HepG2 (cell line): ENCODE measurements around the gene WDR5B. TPM values are rescaled to one million over a fixed set of nuclear protein-coding genes. Genes with fewer than 3 reads are reported as not detected.
A peak's percentile ranks its signal among the peaks of the same experiment; 100 is the strongest.

Source experiments
- ATAC-seq: fragments of 200-7000 bp; cut with Tn5 transposase; 3 replicates; pipeline ENCODE4 v1.9.1; 2020; ENCODE audit warnings: mild to moderate bottlenecking, moderate library complexity
- BruUV-seq: library from RNA; stranded (reverse); fragments of 400-500 nt; replicated peaks from 2 replicates; lab custom pipeline; 2021; lab: Mats Ljungman, UMichigan
- CTCF ChIA-PET: fragments of 300-600 bp; formaldehyde crosslinking; extraction: SDS; loops from one replicate; lab custom pipeline; 2021; ENCODE audit warnings: low total read pairs, inconsistent platforms, low intra/inter-chr PET ratio; lab: Yijun Ruan, JAX
- POLR2A ChIA-PET: fragments of 350-600 bp; sonication (Branson Sonifier 250); formaldehyde crosslinking; loops from one replicate; lab custom pipeline; 2020; ENCODE audit warnings: antibody characterized with exemption, inconsistent platforms; lab: Yijun Ruan, JAX
- DNase-seq: peaks from one replicate; pipeline ENCODE4 v3.0.0-alpha.2; 2015; ENCODE audit warnings: low spot score
- FAIRE-seq: peaks from 3 replicates; lab custom pipeline; 2011; peaks lifted over from hg19 to GRCh38; lab: Jason Lieb, UNC
- H2AFZ ChIP-seq: one replicate; pipeline ENCODE4 v1.6.1; 2011; ENCODE audit warnings: low read length, inconsistent platforms
- H3K27ac ChIP-seq: fragments of 300-600 bp; 3 replicates; pipeline ENCODE4 v1.8.0; 2011; ENCODE audit warnings: mixed run types, mild to moderate bottlenecking, mixed read lengths, low read length, inconsistent platforms; ENCODE audit not compliant: insufficient read depth; ENCODE audit errors: extremely low read length
- H3K27me3 ChIP-seq, 2 experiments: fragments of 200-600 bp in 1 of 2; 2 replicates in 1 of 2; 3 replicates in 1 of 2; pipeline versions ENCODE4 v1.6.0 to v1.8.0; 2011; ENCODE audit warnings: low read length in 2 of 2, mild to moderate bottlenecking in 2 of 2, moderate library complexity in 2 of 2, inconsistent platforms in 1 of 2; ENCODE audit not compliant: insufficient read depth in 2 of 2, control insufficient read depth in 1 of 2
- H3K36me3 ChIP-seq, 2 experiments: fragments of 200-600 bp in 1 of 2; replicated peaks in 1 of 2; 2 replicates in 1 of 2; 3 replicates in 1 of 2; pipeline versions ENCODE4 v1.5.1 to v1.8.0; 2011; ENCODE audit warnings: low read length in 2 of 2, inconsistent platforms in 1 of 2; ENCODE audit not compliant: insufficient read depth in 2 of 2, control insufficient read depth in 1 of 2
- H3K4me1 ChIP-seq: 2 replicates; pipeline ENCODE4 v1.5.1; 2012; ENCODE audit warnings: low read length, inconsistent platforms; ENCODE audit not compliant: insufficient read depth
- H3K4me2 ChIP-seq: 2 replicates; pipeline ENCODE4 v1.6.0; 2011; ENCODE audit warnings: low read depth, low read length, inconsistent platforms
- H3K4me3 ChIP-seq, 3 experiments: fragments of 200-600 bp in 1 of 3; sonication (generic), shearing (Covaris generic) in 1 of 3; replicated peaks in 1 of 3; 2 replicates each; pipeline ENCODE4 v1.5.1; 2011 to 2016; ENCODE audit warnings: low read length in 3 of 3, inconsistent platforms in 2 of 3, low read depth in 2 of 3, mild to moderate bottlenecking in 2 of 3, control low read depth in 1 of 3, mixed read lengths in 1 of 3; ENCODE audit not compliant: insufficient read depth in 1 of 3
- H3K79me2 ChIP-seq: one replicate; pipeline ENCODE4 v1.6.1; 2011; ENCODE audit warnings: low read length, inconsistent platforms; ENCODE audit not compliant: insufficient read depth
- H3K9ac ChIP-seq: 2 replicates; pipeline ENCODE4 v1.6.0; 2011; ENCODE audit warnings: mild to moderate bottlenecking, low read depth, low read length, inconsistent platforms; ENCODE audit not compliant: insufficient read depth
- H3K9me3 ChIP-seq: 2 replicates; pipeline ENCODE4 v1.5.1; 2012; ENCODE audit warnings: mild to moderate bottlenecking, low read length
- H4K20me1 ChIP-seq: 2 replicates; pipeline ENCODE4 v1.6.0; 2011; ENCODE audit warnings: inconsistent platforms, mild to moderate bottlenecking, low read length, moderate library complexity; ENCODE audit not compliant: insufficient read depth
- AKAP8 ChIP-seq: sonication (generic); formaldehyde crosslinking; IDR thresholded peaks from 2 replicates; pipeline ENCODE4 v1.5.1; 2020; ENCODE audit warnings: mild to moderate bottlenecking, missing genetic modification reagents
- CHCHD3 ChIP-seq: sonication (generic); formaldehyde crosslinking; IDR thresholded peaks from 2 replicates; pipeline ENCODE4 v1.8.0; 2022; ENCODE audit warnings: mild to moderate bottlenecking, missing genetic modification reagents, moderate library complexity
- FIP1L1 ChIP-seq: fragments of 200-400 bp; formaldehyde crosslinking; IDR thresholded peaks from 2 replicates; pipeline ENCODE4 v1.6.1; 2018; ENCODE audit warnings: low read depth, mild to moderate bottlenecking, low read length, moderate library complexity, borderline replicate concordance; ENCODE audit not compliant: insufficient read depth
- GABPB1 ChIP-seq: IDR thresholded peaks from 2 replicates; pipeline ENCODE4 v1.6.1; 2016; ENCODE audit warnings: mild to moderate bottlenecking, missing genetic modification reagents, moderate library complexity, missing compliant biosample characterization
- POLR2AphosphoS5 ChIP-seq: IDR thresholded peaks from 2 replicates; pipeline ENCODE4 v1.6.1; 2012; ENCODE audit warnings: low read depth, low read length
- SIN3A ChIP-seq: IDR thresholded peaks from 2 replicates; pipeline ENCODE4 v1.6.1; 2011; ENCODE audit warnings: low read depth, mild to moderate bottlenecking, control low read depth, low read length, borderline replicate concordance
- SIX1 ChIP-seq: sonication (generic); formaldehyde crosslinking; IDR thresholded peaks from 2 replicates; pipeline ENCODE4 v1.4.0; 2020; ENCODE audit warnings: missing genetic modification reagents, borderline replicate concordance
- WGBS: methylation state at CpG from one replicate; pipeline ENCODE4 v1.1.6; 2017; ENCODE audit warnings: low lambda C conversion rate; 5-methylcytosine and 5-hydroxymethylcytosine counted together
- in situ Hi-C: cut with HindIII; loops from 2 replicates; pipeline ENCODE4 v1.10.0; 2017; ENCODE audit warnings: low pct_unique_long_range_greater_than_20kb; ENCODE audit not compliant: extremely low pct_ligation_motif_present
- intact Hi-C: fragments of 100-400 bp; cut with micrococcal nuclease; formaldehyde crosslinking; loops from one replicate; pipeline ENCODE4 v1.10.0; 2022; ENCODE audit not compliant: unreplicated experiment
- polyA plus RNA-seq, 8 experiments: library from polyadenylated mRNA; depleted of rRNA in 3 of 8; stranded (reverse) in 7 of 8; unstranded in 1 of 8; fragments of >200 nt; fragmentation: Illumina TruSeq in 4 of 8; extraction: Trizol in 4 of 8; gene quantifications; 2 replicates each; pipeline versions ENCODE4 v1.2.1 to v1.2.3, GENCODE V29; 2011 to 2016; ENCODE audit warnings: low read depth in 4 of 8, missing spikeins in 1 of 8, mixed read lengths in 1 of 8; ENCODE audit not compliant: insufficient read depth in 1 of 8
- total RNA-seq, 5 experiments: library from RNA; depleted of rRNA; stranded (reverse); fragments of >200 nt; fragmentation: Illumina TruSeq; extraction: Trizol; gene quantifications; 2 replicates each; pipeline ENCODE4 v1.2.3, GENCODE V29; 2016; ENCODE audit warnings: low read depth in 1 of 5
- TF ChIP-seq, protein P1 (sequence below): sonication (generic); formaldehyde crosslinking; conservative IDR thresholded peaks from 2 replicates; pipeline ENCODE4 v1.8.0; 2022; ENCODE audit warnings: missing genetic modification reagents
- TF ChIP-seq, protein P2 (sequence below): sonication (generic); formaldehyde crosslinking; IDR thresholded peaks from 2 replicates; pipeline ENCODE4 v1.5.0; 2020; ENCODE audit warnings: mild to moderate bottlenecking, missing genetic modification reagents, borderline replicate concordance
- TF ChIP-seq, protein P3 (sequence below): sonication (generic); formaldehyde crosslinking; IDR thresholded peaks from 2 replicates; pipeline ENCODE4 v1.5.0; 2020; ENCODE audit warnings: missing genetic modification reagents
- TF ChIP-seq, protein P4 (sequence below): IDR thresholded peaks from 2 replicates; pipeline ENCODE4 v1.6.1; 2016; ENCODE audit warnings: low read depth, borderline replicate concordance

WDR5B gene
- total and polyA plus RNA-seq, 2 of the 13 experiments (the other 11 are each of a cell fraction or from before 2014, with no cell fraction given) = 2.5 to 3.6 TPM

DNA sequence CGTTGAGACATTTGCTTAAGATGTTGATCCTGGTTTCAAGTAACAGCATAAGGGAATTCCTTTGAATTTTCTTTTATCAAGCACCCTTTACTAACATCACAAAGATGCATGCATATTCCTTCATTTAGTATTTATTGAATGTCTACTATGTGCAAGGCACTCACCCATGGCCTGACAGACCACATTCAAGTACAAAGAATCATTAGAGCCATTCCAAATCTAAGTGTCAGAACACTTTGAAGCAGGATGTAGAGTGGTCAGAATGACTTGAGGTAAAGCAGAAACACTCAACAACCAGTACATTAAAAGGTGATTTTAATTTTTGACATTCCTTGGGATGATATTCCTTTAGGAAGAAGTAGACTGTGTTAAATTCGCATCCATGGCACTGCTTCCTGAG, 6.0 kb upstream of the WDR5B start:
- Histone ChIP-seq H3K36me3 (peaks cover 3 to 23% of the 10 kb centered on the region in 2 experiments; a peak in 4 of 5 replicates), H4K20me1 (no peaks in the 10 kb centered on the region), H3K27me3 (no peaks in the 10 kb centered on the region), H3K4me2 (no peak overlapping the region), H3K27ac (no peak overlapping the region), H3K9ac (no peak overlapping the region), H3K4me1 (peaks cover 11% of the 10 kb centered on the region), H2AFZ (no peak overlapping the region), H3K4me3 (no peak overlapping the region), H3K79me2 (peaks cover 13% of the 10 kb centered on the region), H3K9me3 (no peaks in the 10 kb centered on the region)
- FAIRE-seq (no peak), DNase-seq (no peak), ATAC-seq (no peak)
- TF ChIP-seq POLR2AphosphoS5 (0 out of 2 replicates have a peak, but pooled peaks have one; percentile 14), AKAP8 (CRISPR knock-in tag) (no peak)
- no TSS peak for BruUV-seq
- 97% methylated on average over 2 of the region's 2 CpGs for WGBS
- in situ Hi-C loops = no loop called here
- CTCF ChIA-PET = no interaction called here
- intact Hi-C loops = no loop called here
- POLR2A ChIA-PET = no interaction called here

DNA sequence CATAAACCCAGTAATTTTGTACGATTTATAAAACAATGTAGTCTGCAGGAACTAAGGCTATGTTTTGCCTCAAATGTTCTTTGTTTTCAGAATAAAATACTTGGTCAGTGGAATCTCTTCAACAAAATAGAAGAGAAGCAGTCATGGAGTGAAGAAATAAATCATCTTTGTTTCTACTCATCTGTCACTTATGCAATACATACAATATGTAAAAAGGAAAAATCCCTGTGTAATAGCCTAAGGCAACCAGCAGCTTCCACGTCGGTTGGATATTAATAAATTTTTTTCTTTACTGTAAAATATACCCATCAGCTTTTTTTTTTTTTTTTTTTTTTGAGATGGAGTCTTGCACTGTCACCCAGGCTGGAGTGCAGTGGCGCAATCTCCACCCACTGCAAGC, 5.2 kb upstream of the WDR5B start:
- no peak overlapping the region for H3K27ac ChIP-seq
- ChIA-PET CTCF (no interaction called here), POLR2A (no interaction called here)
- in situ Hi-C loops (no loop called here), intact Hi-C loops (no loop called here)
- H3K36me3 ChIP-seq = peaks cover 2 to 16% of the 10 kb centered on the region in 2 experiments; a peak in 4 of 5 replicates
- TF ChIP-seq, protein P1, sequence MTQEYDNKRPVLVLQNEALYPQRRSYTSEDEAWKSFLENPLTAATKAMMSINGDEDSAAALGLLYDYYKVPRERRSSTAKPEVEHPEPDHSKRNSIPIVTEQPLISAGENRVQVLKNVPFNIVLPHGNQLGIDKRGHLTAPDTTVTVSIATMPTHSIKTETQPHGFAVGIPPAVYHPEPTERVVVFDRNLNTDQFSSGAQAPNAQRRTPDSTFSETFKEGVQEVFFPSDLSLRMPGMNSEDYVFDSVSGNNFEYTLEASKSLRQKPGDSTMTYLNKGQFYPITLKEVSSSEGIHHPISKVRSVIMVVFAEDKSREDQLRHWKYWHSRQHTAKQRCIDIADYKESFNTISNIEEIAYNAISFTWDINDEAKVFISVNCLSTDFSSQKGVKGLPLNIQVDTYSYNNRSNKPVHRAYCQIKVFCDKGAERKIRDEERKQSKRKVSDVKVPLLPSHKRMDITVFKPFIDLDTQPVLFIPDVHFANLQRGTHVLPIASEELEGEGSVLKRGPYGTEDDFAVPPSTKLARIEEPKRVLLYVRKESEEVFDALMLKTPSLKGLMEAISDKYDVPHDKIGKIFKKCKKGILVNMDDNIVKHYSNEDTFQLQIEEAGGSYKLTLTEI (CRISPR knock-in tag) = no peak
- no peak for TF ChIP-seq FIP1L1
- TF ChIP-seq, protein P2, sequence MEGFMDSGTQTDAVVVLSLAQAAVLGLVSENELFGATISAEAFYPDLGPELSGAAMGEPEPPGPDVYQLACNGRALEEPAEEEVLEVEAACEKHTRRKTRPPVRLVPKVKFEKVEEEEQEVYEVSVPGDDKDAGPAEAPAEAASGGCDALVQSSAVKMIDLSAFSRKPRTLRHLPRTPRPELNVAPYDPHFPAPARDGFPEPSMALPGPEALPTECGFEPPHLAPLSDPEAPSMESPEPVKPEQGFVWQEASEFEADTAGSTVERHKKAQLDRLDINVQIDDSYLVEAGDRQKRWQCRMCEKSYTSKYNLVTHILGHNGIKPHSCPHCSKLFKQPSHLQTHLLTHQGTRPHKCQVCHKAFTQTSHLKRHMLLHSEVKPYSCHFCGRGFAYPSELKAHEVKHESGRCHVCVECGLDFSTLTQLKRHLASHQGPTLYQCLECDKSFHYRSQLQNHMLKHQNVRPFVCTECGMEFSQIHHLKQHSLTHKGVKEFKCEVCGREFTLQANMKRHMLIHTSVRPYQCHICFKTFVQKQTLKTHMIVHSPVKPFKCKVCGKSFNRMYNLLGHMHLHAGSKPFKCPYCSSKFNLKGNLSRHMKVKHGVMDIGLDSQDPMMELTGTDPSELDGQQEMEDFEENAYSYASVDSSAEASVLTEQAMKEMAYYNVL (CRISPR knock-in tag) = no peak
- no peak for TF ChIP-seq CHCHD3 (CRISPR knock-in tag)
- TF ChIP-seq, protein P3, sequence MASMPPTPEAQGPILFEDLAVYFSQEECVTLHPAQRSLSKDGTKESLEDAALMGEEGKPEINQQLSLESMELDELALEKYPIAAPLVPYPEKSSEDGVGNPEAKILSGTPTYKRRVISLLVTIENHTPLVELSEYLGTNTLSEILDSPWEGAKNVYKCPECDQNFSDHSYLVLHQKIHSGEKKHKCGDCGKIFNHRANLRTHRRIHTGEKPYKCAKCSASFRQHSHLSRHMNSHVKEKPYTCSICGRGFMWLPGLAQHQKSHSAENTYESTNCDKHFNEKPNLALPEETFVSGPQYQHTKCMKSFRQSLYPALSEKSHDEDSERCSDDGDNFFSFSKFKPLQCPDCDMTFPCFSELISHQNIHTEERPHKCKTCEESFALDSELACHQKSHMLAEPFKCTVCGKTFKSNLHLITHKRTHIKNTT (CRISPR knock-in tag) = no peak
- TF ChIP-seq GABPB1 (CRISPR knock-in tag) = no peak
- TF ChIP-seq, protein P4, sequence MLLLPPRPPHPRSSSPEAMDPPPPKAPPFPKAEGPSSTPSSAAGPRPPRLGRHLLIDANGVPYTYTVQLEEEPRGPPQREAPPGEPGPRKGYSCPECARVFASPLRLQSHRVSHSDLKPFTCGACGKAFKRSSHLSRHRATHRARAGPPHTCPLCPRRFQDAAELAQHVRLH (CRISPR knock-in tag) = no peak
- no peak for TF ChIP-seq SIN3A
- no peak for TF ChIP-seq SIX1
- H3K4me3 ChIP-seq = no peak overlapping the region
- ATAC-seq (no peak), DNase-seq (no peak), FAIRE-seq (no peak)
- no peaks in the 10 kb centered on the region for H4K20me1 ChIP-seq
- WGBS = 97% methylated on average over 4 of the region's 4 CpGs
- H3K4me1 ChIP-seq = peaks cover 11% of the 10 kb centered on the region
- H3K79me2 ChIP-seq = peaks cover 17% of the 10 kb centered on the region
- H2AFZ ChIP-seq = no peak overlapping the region
- no peak overlapping the region for H3K4me2 ChIP-seq
- H3K27me3 ChIP-seq = no peaks in the 10 kb centered on the region
- no peak overlapping the region for H3K9ac ChIP-seq
- BruUV-seq = no TSS peak
- no peaks in the 10 kb centered on the region for H3K9me3 ChIP-seq
